M059J (cell line): ENCODE measurements around the gene CD69. TPM values are rescaled to one million over a fixed set of nuclear protein-coding genes. Genes with fewer than 3 reads are reported as not detected.

Experiments
- DNase-seq: peaks from one replicate; pipeline ENCODE4 v3.0.0-alpha.2; 2012; ENCODE audit warnings: low read depth
- total RNA-seq: library from RNA; depleted of rRNA; stranded (reverse); fragments of >200 nt; shearing (Covaris generic); gene quantifications from 2 replicates; pipeline ENCODE4 v1.2.3, GENCODE V29; 2014

The CD69 gene
- total RNA-seq, 1 experiment from 2014 or later, result 1.2 TPM

- DNase-seq, result no peak
These were observed 20.7 kb upstream of the CD69 start for GRCh38 chr12:9781360-9781759.

DNA sequence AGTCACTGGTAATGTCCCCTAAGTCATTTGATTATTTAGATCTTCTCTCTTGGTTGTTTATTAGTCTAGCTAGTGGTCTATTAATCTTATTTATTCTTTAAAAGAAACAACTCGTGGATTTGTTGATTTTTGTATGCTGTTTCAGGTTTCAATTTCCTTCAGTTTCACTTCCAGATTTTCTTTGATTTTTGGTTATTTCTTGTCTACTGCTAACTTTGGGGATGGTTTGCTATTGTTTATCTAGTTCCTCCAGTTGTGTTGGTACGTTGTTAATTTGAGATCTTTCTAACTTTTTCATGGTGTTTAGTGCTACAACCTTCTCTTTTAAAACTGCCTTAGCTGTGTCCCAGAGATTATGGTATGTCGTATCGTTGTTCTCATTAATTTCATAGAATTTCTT is 18.5 kb upstream of the CD69 start:
- no peak for DNase-seq

GRCh38 chr12:9776781-9777180 is 16.1 kb upstream of the CD69 start:
- no peak for DNase-seq

DNA sequence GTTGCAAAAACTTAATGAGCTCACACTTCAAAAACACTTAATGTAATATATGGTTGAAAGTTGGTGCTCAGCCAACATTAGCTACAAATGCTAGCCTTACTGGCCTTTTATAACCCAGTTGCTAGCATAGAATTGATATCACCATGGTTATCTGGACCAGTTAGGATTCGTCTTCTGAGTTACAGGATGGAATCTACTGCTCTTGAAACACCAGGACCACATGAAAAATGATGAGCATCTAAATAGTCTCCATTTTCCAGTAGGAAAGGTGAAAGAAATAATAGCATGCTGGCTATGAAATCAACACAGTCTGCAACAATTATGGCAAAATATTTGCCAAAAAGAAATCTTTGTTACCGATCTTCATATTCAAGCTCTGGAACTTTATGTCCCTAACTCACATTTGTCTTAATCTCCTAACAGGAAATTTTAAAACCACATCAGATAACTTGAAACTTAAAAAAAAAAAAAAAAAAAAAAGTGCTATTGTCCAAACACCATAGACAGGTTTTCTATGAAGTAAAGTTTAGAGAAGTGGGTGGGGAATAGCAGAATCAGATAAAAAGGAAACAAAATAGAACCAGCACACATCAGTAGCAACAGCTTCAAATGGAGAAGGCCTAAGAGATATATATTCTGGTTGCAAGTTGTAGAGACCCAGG is 12.6 kb upstream of the CD69 start:
- no peak for DNase-seq

- no peak for DNase-seq
These were observed 2.3 kb upstream of the CD69 start for GRCh38 chr12:9763025-9763424.

- no peak for DNase-seq
These were observed 1.7 kb upstream of the CD69 start for GRCh38 chr12:9762369-9762768.

DNA sequence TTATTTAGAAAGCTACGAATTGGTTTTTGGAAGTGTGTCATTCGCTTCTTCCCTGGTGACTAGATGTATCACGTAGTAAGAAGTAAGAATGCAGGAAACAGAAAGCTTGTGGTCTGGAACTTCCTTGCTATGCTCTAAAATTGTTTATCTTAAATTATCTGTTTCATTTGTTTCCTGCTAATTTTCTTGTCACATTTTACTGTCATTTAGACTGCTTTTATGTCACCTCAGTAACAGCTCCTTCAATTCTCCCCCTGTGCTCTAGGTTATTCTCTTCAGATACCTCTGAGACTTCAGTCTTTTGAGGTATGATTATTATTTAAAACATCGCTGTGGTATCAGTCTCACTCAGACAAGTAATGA is 699 bp upstream of the CD69 start:
- peak; percentile 62 for DNase-seq

GRCh38 chr12:9760120-9760519 is 581 bp downstream of the CD69 start:
- DNase-seq, result no peak

GRCh38 chr12:9759694-9760093 is 1.0 kb downstream of the CD69 start:
- no peak for DNase-seq

DNA sequence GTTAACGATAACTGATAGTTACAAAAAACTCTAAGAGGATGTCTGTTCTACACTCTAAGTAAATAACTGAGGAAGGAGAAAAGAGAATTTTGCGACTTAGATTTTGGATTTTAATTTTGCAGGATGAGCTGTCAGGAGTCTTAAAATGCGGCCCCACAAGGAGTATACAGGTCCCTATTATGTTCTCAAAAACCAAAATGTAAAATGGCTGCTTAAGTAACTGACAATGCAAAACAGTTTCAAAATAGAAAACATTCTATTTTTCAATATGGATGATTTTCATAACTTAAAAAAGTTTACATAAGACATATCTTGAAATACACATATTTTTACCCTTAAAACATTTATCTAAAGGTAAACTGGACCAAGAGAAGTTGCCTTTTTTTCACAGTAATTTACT is 2.6 kb downstream of the CD69 start:
- no peak for DNase-seq

GRCh38 chr12:9757433-9758025 is 3.2 kb downstream of the CD69 start:
- no peak for DNase-seq

DNA sequence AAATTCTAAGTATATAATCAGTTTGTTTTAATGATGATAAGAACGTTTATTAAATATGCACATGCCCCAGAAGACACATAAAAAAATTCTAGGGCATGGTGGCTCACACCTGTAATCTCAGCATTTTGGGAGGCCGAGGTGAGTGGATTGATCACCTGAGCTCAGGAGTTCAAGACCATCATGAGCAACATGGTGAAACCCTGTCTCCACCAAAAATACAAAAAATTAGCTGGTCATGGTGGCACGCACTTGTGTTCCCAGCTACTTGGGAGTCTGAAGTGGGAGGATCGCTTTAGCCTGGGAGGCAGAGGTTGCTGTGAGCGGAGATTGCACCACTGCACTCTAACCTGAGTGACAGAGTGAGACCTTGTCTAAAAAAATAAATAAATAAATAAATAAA is 4.0 kb downstream of the CD69 start:
- DNase-seq, result no peak

- DNase-seq, result no peak
These were observed 4.5 kb downstream of the CD69 start for GRCh38 chr12:9756170-9756569.

GRCh38 chr12:9755567-9755966 is 5.1 kb downstream of the CD69 start:
- DNase-seq, result no peak

DNA sequence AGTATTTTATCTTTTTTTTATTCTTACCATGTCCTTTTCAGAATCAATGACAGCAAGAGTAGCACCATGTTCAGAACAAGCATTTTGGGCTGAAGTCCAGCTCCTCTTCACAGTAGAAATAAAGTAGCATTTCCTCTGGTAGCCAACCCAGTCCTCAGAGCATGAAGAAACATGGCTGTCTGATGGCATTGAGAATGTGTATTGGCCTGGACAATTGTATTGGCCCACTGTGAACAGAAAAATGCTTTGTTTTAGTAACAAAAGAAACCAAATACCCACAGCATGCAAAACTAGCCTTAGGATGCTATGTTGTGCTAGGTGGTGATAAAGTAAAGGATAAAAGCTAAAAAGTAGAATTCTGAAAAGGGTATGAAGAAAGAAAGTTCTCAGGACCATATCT is 5.7 kb downstream of the CD69 start:
- DNase-seq, result no peak

DNA sequence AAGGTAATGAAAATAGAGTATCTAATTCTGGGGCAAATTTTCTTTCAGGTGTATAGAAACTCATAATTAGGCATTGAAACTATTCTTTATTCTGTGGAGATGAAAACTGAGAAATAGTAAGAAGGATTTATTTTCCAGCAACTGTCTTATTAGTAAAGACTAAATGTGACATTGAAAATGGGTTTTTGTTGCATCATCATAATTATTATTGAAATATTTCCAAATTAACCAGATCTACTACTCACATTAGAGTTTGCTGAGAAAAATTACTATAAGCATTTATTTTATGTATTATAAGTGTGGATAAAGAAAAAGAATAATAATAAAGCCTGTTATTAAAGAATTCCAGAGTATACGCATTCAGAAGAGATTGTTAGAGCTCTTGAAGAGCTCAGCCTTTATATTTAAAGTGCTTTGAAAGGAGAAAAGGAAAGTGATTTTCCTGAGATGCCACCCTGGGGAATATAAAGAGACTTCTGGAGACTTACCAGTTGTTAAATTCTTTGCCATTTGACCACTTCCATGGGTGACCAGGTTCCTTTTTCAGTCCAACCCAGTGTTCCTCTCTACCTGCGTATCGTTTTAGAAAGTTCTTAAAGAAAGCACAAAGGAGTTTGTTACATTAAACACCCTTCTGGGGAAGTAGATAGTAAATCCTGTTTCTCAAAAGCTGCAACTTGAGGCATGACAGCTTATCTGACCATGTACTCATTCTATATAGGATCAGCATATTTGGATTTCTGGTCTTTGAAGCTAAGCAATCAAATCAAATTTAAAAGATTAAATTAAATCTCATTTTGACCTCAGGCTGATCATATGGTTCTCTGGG is 6.4 kb downstream of the CD69 start:
- no peak for DNase-seq

DNA sequence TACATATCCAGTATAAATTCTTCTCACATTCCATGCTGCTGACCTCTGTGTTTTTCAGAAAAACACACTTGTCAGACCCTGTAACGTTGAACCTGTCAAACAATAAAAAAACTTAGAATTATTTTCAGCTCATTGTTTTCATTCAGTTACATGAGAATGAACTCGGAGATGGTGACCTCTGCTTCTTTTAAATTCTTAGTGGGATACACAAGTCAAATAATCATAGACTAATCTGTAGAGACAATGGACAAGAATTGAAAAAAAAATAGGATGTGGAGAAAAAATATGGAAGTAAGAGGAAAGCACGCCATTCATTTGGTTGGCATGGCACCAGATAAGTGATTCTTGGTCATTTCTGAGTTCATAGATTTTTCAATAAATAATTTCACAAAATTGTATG is 7.2 kb downstream of the CD69 start:
- DNase-seq, result no peak

DNA sequence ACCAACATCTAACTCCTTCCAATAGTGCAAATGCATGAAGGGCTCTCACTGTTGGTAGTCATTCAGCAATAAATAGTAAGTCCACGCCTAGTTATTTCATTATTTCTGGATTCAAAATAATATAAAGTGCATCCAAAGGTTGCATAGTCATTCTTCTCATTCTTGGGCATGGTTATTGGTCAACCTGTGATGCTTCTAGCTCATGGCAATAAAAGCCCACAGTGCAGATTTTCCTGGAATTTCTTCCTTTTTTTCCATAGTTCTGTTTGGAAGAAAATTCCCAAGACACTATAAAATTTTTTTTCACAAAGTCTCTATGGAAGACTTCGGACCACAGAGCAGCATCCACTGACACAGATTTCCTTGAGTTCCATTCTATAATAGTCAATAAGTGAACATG is 7.6 kb downstream of the CD69 start:
- no peak for DNase-seq

- DNase-seq, result no peak
These were observed 8.4 kb downstream of the CD69 start for GRCh38 chr12:9752145-9752933.

DNA sequence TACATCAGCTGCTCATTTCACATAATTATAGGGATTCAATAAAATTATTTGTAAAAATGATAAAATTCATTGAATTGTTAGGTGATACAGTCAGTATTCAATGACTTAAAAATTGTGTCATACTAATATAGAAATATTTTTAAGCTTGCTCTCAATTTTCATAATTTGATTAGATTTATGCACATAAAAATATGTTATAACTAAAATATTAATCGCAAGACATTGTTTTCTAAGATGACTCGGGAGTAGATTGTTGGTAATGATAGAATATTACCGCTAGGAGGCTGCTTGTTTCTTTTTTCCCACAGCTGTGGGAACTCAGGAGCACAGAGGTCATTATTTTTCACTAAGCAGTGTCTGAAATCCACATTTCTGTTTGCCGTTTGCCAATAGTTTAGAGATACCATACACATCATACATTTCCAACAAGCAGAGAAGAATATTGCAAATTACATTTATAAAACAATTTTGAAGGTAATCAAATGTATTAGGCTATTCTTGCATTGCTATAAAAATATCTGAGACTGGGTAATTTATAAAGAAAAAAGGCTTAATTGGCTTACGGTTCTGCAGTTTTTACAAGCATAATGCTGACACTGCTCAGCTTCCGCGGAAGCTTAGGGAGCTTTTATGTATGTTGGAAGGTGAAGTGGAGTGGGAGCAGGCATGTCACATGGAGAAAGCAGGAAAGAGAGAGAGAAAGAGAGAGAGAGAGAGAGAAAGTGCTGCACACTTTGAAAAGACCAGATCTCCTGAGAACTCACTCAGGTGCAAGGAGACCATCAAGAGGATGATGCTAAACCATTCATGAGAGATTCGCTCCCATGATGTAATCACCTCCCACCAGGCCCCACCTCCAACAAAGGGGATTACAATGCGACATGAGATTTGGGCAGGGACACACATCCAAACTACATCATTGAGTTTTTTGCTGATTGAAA is 9.2 kb downstream of the CD69 start:
- peak; percentile 32 for DNase-seq
